Measurements from ENCODE around the gene SEC14L1. TPM values are rescaled to one million over a fixed set of nuclear protein-coding genes. Genes with fewer than 3 reads are reported as not detected.
"Not testable (repeated sequence)": the region's sequence is repeated elsewhere in the genome, so short reads cannot be mapped to it uniquely, and the experiment has no call there.

Gene SEC14L1
- total RNA-seq, 2 experiments from 2014 or later, result 44.2 to 67.0 TPM

DNA sequence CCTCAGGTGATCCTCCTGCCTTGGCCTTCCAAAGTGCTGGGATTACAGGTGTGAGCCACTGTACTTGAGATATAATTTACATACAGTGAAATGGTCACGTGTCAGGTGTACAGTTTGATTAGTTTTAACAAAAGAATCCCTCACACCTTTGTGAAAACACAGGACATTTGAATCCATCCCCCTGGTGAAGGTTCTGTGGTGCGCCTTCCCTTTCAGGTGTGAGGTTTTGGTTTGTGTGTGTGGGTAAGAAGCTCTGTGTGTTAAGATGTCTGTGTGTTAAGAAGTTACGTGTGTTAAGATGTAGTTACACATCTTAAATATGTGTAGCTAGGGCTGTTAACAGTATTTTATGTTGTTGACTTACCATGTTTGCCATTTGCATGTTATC, 4.4 kb downstream of the SEC14L1 start:
- Mint-ChIP-seq H3K27ac (peak overlapping the region; percentile 71), H3K9me3 (ENCODE audit: low read depth) (no peaks in the 10 kb centered on the region), H3K4me3 (no peak overlapping the region), H3K4me1 (peaks cover 49% of the 10 kb centered on the region), H3K36me3 (ENCODE audit: low read depth) (peaks cover 37% of the 10 kb centered on the region), H3K27me3 (no peaks in the 10 kb centered on the region)
- ChIA-PET POLR2A (no interaction called here), CTCF (no interaction called here)
- intact Hi-C loops (cut with DNase I, micrococcal nuclease), result loop anchor here in 1 of 2 experiments (10.0 kb wide), 1 partner anchor 330 kb away; no protein-coding TSS in a partner anchor
- ATAC-seq (no peak), DNase-seq (no peak)

DNA sequence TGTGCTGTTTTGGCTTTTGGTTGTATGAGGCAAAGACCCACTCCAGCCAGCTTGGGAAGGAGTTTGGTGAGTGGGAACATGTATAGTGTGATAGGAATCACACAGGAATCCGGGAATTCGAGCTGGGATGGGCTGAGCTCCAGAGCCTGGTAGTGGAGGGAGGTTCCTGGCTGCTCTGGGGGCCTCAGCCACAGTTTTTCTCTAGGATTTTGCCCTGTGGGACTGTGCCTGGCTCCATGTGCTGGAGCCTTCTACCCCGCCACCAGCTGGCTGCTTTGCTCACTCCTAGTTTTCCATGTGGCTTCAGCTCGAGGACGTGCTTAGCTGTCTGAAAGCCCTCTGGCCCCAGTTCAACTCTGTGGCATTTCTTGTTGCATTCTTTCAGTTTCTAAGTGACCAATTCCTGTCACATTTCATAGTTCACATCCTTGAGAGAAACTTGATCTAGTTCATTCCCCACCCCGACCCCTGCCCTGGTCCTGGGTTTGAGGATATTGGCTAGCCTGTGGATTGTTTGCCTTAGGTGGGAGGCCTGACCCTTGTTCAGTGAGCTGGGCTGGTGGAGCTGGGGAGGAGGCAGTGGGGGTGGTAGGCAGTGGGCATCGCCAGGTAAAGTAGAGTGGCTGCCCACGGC, 5.0 kb downstream of the SEC14L1 start:
- H3K4me1 Mint-ChIP-seq, result peaks cover 53% of the 10 kb centered on the region
- peak; percentile 37 for ATAC-seq
- H3K36me3 Mint-ChIP-seq (ENCODE audit: low read depth), result peaks cover 37% of the 10 kb centered on the region
- ChIA-PET CTCF (interaction anchor here (1.3 kb wide), 1 partner anchor 36 kb away, joined by 3 read pairs; no protein-coding TSS in a partner anchor), POLR2A (no interaction called here)
- intact Hi-C loops (cut with DNase I, micrococcal nuclease), result loop anchor here in 1 of 2 experiments (10.0 kb wide), 1 partner anchor 329 kb away; no protein-coding TSS in a partner anchor
- peak overlapping the region; percentile 71 for H3K27ac Mint-ChIP-seq
- DNase-seq, result peak; percentile 32
- no peaks in the 10 kb centered on the region for H3K27me3 Mint-ChIP-seq
- H3K4me3 Mint-ChIP-seq, result no peak overlapping the region
- H3K9me3 Mint-ChIP-seq (ENCODE audit: low read depth), result no peaks in the 10 kb centered on the region

- DNase-seq (no peak), ATAC-seq (no peak)
- Mint-ChIP-seq H3K4me1 (peaks cover 55% of the 10 kb centered on the region), H3K36me3 (ENCODE audit: low read depth) (peaks cover 37% of the 10 kb centered on the region), H3K4me3 (no peak overlapping the region), H3K27ac (peak overlapping the region; percentile 59), H3K9me3 (ENCODE audit: low read depth) (no peaks in the 10 kb centered on the region), H3K27me3 (no peaks in the 10 kb centered on the region)
- intact Hi-C loops (cut with DNase I, micrococcal nuclease), result loop anchor here in 1 of 2 experiments (10.0 kb wide), 1 partner anchor 329 kb away; no protein-coding TSS in a partner anchor
- CTCF ChIA-PET, result interaction anchor here (1.3 kb wide), 1 partner anchor 36 kb away, joined by 3 read pairs; no protein-coding TSS in a partner anchor
- POLR2A ChIA-PET, result no interaction called here
Observed at GRCh38 chr17:77146246-77146632, 5.5 kb downstream of the SEC14L1 start.

- H3K9me3 Mint-ChIP-seq (ENCODE audit: low read depth), result no peaks in the 10 kb centered on the region
- H3K4me1 Mint-ChIP-seq, result peaks cover 54% of the 10 kb centered on the region
- peak overlapping the region; percentile 4 for H3K4me3 Mint-ChIP-seq
- intact Hi-C loops (cut with DNase I, micrococcal nuclease), result loop anchor here in 1 of 2 experiments (10.0 kb wide), 1 partner anchor 328 kb away; no protein-coding TSS in a partner anchor
- CTCF ChIA-PET, result interaction anchor here (1.3 kb wide), 1 partner anchor 35 kb away, joined by 3 read pairs; no protein-coding TSS in a partner anchor
- H3K27ac Mint-ChIP-seq, result no peak overlapping the region
- DNase-seq, result no peak
- peaks cover 37% of the 10 kb centered on the region for H3K36me3 Mint-ChIP-seq (ENCODE audit: low read depth)
- H3K27me3 Mint-ChIP-seq, result no peaks in the 10 kb centered on the region
- POLR2A ChIA-PET, result no interaction called here
- no peak for ATAC-seq
Observed at GRCh38 chr17:77146882-77147281, 6.1 kb downstream of the SEC14L1 start.

- Mint-ChIP-seq H3K4me3 (no peak overlapping the region), H3K9me3 (ENCODE audit: low read depth) (no peaks in the 10 kb centered on the region), H3K4me1 (peaks cover 51% of the 10 kb centered on the region), H3K27ac (no peak overlapping the region), H3K36me3 (ENCODE audit: low read depth) (peaks cover 35% of the 10 kb centered on the region), H3K27me3 (no peaks in the 10 kb centered on the region)
- no peak for DNase-seq
- intact Hi-C loops (cut with DNase I, micrococcal nuclease), result loop anchor here in 1 of 2 experiments (10.0 kb wide), 1 partner anchor 327 kb away; no protein-coding TSS in a partner anchor
- POLR2A ChIA-PET, result no interaction called here
- CTCF ChIA-PET, result no interaction called here
- ATAC-seq, result no peak
Observed at GRCh38 chr17:77147357-77147801, 6.6 kb downstream of the SEC14L1 start.

DNA sequence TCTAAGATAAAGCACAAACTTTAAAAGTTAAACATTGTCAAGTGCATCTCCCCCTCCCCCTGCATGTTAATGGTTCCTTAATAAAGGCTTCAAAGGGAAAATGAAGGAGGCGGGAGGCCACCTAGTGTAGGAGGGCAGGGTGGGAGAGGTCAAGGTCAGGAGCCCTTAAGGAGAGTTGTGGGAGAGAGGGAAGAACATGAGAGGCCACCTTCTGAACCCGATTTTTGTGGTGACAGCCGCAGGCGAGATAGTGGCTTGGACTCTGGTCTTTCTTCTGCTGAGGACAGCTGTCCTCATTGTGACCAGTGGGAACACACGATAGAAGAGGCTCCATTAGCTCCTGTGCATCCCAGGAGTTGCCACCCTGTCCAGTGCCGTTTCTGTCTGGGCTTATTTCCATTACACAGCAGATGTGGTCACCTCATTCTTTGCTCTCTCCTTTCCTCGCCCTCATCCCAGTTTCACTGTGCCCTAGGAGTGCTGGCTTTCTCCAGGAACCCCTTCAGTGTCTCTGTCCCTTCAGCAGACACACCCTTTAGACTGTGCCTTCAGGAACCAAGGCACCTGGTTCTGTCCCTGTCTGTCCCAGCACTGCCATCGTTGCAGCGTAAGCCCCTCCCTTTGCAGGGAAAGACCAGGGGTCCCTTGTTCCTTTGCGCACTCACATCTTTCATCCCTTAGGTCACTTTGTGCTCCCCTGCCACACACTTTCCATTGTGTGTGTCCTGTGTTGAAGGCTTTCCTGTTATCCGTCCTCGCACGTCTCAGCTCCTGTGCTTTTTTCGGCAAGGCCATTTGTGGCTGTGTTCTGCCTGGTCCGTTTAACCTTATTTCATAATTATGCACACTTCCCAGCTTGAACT, 7.5 kb downstream of the SEC14L1 start:
- Mint-ChIP-seq H3K27ac (no peak overlapping the region), H3K36me3 (ENCODE audit: low read depth) (peaks cover 27% of the 10 kb centered on the region), H3K4me1 (peaks cover 47% of the 10 kb centered on the region), H3K9me3 (ENCODE audit: low read depth) (no peaks in the 10 kb centered on the region), H3K4me3 (no peak overlapping the region), H3K27me3 (no peaks in the 10 kb centered on the region)
- POLR2A ChIA-PET, result no interaction called here
- intact Hi-C loops (cut with DNase I, micrococcal nuclease), result loop anchor here in 1 of 2 experiments (10.0 kb wide), 1 partner anchor 326 kb away; no protein-coding TSS in a partner anchor
- ATAC-seq (no peak), DNase-seq (no peak)
- CTCF ChIA-PET, result no interaction called here

DNA sequence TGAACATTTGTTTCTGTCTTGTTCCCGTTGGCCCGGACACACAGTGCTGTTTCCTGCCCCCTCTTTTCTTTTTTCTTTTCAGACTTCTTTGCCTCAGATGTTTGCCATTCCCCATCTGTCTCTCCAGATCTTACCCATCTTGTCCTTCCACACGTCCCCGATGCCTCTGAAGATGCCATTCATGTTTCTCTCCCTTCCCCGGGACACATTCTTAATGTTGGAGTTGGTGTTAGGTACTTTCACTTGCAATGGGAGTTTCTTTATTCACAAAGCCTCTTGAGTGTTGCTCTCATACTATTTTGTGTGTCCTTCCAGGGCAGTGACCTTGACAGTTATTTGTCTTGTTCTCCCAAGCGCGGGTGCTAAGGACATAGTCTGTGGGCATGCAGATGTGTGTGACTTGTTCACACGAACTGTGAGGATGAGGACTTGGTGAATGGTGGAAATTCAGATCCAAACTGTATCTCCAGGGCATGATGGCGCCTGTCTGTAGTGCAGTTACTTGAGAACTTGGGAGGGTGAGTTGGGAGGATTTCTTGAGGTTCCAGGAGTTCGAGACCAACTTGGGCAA, 8.3 kb downstream of the SEC14L1 start:
- no peak for ATAC-seq
- intact Hi-C loops (cut with DNase I, micrococcal nuclease), result loop anchor here in 1 of 2 experiments (10.0 kb wide), 1 partner anchor 326 kb away; no protein-coding TSS in a partner anchor
- Mint-ChIP-seq H3K4me3 (no peak overlapping the region), H3K9me3 (ENCODE audit: low read depth) (no peaks in the 10 kb centered on the region), H3K27me3 (no peaks in the 10 kb centered on the region), H3K27ac (no peak overlapping the region), H3K36me3 (ENCODE audit: low read depth) (peaks cover 25% of the 10 kb centered on the region), H3K4me1 (peaks cover 40% of the 10 kb centered on the region)
- POLR2A ChIA-PET, result interaction anchor here (1.8 kb wide), 1 partner anchor 8 kb away, joined by 9 read pairs; the partner anchor contains the start of gene SEC14L1
- CTCF ChIA-PET, result no interaction called here
- DNase-seq, result no peak

DNA sequence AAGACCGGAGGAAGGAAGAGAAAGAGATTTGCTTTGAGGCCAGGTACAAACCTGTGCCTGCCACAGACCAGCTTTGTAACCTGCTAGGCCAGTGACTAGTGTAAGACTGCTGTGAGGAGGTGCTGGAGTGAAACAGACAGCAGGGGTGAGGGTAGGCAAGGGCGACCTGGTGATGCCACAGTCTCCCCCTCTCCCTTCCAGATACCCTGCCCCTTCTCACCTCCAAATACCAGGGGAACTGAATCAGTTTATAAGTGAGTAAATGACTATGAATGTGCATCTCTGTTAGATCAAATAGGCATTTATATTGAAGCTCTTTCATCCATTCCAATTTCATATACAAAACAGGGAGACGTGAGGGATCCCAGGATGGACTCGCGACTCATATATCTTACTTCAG, 9.4 kb downstream of the SEC14L1 start:
- Mint-ChIP-seq H3K27ac (no peak overlapping the region), H3K4me3 (no peak overlapping the region), H3K4me1 (peaks cover 43% of the 10 kb centered on the region), H3K9me3 (ENCODE audit: low read depth) (no peaks in the 10 kb centered on the region), H3K36me3 (ENCODE audit: low read depth) (peaks cover 22% of the 10 kb centered on the region), H3K27me3 (no peaks in the 10 kb centered on the region)
- POLR2A ChIA-PET, result interaction anchor here (1.8 kb wide), 1 partner anchor 10 kb away, joined by 9 read pairs; the partner anchor contains the start of gene SEC14L1
- intact Hi-C loops (cut with DNase I, micrococcal nuclease), result no loop called here
- no peak for ATAC-seq
- CTCF ChIA-PET, result interaction anchor here (0.7 to 1.4 kb wide), 2 partner anchors 22 to 32 kb away, joined by 3 read pairs; no protein-coding TSS in a partner anchor
- no peak for DNase-seq

- Mint-ChIP-seq H3K4me1 (peaks cover 41% of the 10 kb centered on the region), H3K36me3 (ENCODE audit: low read depth) (peaks cover 15% of the 10 kb centered on the region), H3K4me3 (no peak overlapping the region), H3K27ac (no peak overlapping the region), H3K9me3 (ENCODE audit: low read depth) (no peaks in the 10 kb centered on the region), H3K27me3 (no peaks in the 10 kb centered on the region)
- DNase-seq (no peak), ATAC-seq (no peak)
- intact Hi-C loops (cut with DNase I, micrococcal nuclease), result no loop called here
- ChIA-PET CTCF (interaction anchor here (0.7 to 1.4 kb wide), 2 partner anchors 23 to 31 kb away, joined by 3 read pairs; no protein-coding TSS in a partner anchor), POLR2A (no interaction called here)
Observed at GRCh38 chr17:77151186-77151585, 10.4 kb downstream of the SEC14L1 start.

GRCh38 chr17:77152056-77152455, 11.3 kb downstream of the SEC14L1 start:
- POLR2A ChIA-PET; H3K9me3 Mint-ChIP-seq (ENCODE audit: low read depth); DNase-seq; intact Hi-C loops (cut with DNase I, micrococcal nuclease); ATAC-seq; H3K27me3 Mint-ChIP-seq; H3K4me3 Mint-ChIP-seq; H3K27ac Mint-ChIP-seq: not testable (repeated sequence)
- Mint-ChIP-seq H3K4me1 (peaks cover 35% of the 10 kb centered on the region), H3K36me3 (ENCODE audit: low read depth) (peaks cover 15% of the 10 kb centered on the region)
- CTCF ChIA-PET, result interaction anchor here (0.7 to 0.8 kb wide), 3 partner anchors 10 to 103 kb away, joined by 3 read pairs; no protein-coding TSS in a partner anchor

GRCh38 chr17:77153472-77153871, 12.7 kb downstream of the SEC14L1 start:
- Mint-ChIP-seq H3K27ac (no peak overlapping the region), H3K36me3 (ENCODE audit: low read depth) (peaks cover 8% of the 10 kb centered on the region), H3K27me3 (no peaks in the 10 kb centered on the region), H3K4me3 (no peak overlapping the region), H3K4me1 (peaks cover 34% of the 10 kb centered on the region), H3K9me3 (ENCODE audit: low read depth) (no peaks in the 10 kb centered on the region)
- ChIA-PET POLR2A (interaction anchor here (0.6 kb wide), 1 partner anchor 15 kb away, joined by 4 read pairs; no protein-coding TSS in a partner anchor), CTCF (interaction anchor here (0.5 to 1.2 kb wide), 2 partner anchors 29 to 74 kb away, joined by 3 to 4 read pairs; no protein-coding TSS in a partner anchor)
- DNase-seq, result no peak
- intact Hi-C loops (cut with DNase I, micrococcal nuclease), result no loop called here
- ATAC-seq, result no peak
